Measurements from ENCODE around the gene C16orf92.
A peak's percentile ranks its signal among the peaks of the same experiment; 100 is the strongest.
"Not testable (repeated sequence)": the region's sequence is repeated elsewhere in the genome, so short reads cannot be mapped to it uniquely, and the experiment has no call there.

Gene C16orf92

DNA sequence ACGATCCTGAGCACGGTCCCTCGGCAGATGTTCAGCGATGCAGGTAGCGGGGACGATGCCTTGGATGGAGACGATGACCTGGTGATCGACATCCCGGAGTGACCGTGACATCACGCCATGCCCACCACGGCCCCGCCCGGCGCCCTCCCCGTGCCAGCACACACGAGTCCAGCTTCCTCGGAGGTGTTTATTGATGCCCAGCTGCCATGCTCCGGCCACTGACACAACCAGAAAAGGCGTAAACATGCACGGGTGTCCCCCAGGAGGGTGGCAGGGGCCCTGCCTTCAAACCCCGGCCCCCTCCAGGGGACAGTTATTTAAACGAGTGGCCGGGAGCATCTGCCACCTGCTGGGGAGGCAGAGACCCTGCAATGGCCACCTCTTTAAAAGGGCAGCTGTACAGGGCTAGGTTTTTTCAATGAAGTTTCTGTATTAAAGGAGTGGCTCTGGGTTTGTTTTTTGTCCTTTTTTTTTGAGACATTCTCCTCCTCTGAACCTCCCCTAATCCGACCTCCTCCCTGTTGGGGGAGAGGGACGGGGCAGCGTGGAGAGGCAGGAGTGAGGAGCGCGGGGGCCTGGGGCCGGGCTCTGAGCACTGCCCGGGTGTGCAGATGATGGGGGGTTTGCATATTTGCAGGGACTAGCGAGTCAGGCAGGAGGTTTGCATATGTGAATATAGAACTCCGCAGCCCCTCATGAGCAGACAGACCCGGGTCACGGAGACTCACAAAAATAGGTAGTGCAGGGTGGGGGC lies 17.5 kb upstream of the C16orf92 start:
- no peak for DNase-seq

DNA sequence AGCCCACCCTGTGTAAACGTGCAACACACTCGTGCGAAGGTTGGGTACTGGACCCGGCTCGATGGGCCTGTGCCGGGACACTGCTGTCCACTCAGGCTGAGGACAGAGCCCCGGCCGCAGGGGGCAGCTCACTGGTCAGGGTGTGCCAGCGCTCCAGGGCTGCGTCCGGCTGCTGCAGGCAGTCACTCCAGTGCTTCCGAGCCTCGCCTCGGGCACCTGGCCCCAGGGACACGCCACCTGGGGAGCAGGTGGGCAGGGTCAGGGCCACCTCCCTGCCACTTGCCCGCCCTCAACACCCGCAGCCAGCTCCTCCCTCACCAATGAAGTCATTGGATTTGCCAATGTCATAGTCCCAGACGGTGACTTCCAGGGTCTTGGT lies 16.9 kb upstream of the C16orf92 start:
- DNase-seq: no peak

- DNase-seq: no peak
Observed at GRCh38 chr16:30006659-30007377, 16.2 kb upstream of the C16orf92 start.

- DNase-seq: no peak
Observed at GRCh38 chr16:30007378-30007895, 15.6 kb upstream of the C16orf92 start.

GRCh38 chr16:30009085-30009862 lies 13.7 kb upstream of the C16orf92 start:
- DNase-seq: no peak

- DNase-seq: no peak
Observed at GRCh38 chr16:30009990-30010843, 12.8 kb upstream of the C16orf92 start.

GRCh38 chr16:30010844-30011713 lies 11.9 kb upstream of the C16orf92 start, which contains the start of gene DOC2A:
Gene DOC2A, minus strand, starts transcription at chr16:30011027. Its CDS starts 805 bp downstream, at chr16:30010222.
- DNase-seq: peak in 1 of 2 experiments; percentile 67

DNA sequence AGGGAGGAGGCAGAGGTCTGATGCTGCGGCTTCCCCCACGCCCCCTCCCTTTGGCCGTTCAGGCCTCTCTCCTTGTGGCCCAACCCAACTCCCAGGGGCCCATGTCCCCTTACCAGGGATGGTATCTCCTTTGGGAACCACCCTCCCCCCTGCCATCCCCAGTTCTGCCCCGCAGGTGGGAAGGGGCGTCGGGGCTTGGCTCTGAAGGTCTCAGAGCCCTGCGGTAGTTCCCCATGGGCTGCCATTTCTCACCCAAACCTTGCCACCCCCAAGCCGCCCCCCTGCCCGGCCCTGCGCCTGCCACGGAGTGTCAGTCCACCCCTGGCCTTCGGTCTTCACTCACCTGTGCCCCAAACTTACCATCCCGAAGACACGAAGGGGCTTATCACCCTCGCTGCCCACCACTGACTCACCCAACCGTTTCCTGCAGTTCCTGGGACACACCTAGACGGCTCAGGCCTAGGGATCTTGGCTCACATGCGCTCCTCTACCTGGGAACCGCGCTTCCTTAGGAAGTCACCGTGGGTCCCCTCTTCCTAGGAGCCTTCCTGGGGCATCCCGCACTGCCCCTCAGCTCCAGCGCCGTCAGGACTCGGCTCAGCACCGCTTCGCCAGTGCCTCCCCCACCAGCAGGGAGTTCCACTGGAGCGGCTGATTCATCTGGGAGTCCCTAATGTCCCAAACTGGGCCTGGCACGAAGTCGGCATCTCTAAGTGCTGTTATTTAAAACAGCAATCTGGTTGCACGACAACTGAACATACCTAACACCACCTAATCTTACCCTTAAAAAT lies 11.1 kb upstream of the C16orf92 start:
- no peak for DNase-seq

DNA sequence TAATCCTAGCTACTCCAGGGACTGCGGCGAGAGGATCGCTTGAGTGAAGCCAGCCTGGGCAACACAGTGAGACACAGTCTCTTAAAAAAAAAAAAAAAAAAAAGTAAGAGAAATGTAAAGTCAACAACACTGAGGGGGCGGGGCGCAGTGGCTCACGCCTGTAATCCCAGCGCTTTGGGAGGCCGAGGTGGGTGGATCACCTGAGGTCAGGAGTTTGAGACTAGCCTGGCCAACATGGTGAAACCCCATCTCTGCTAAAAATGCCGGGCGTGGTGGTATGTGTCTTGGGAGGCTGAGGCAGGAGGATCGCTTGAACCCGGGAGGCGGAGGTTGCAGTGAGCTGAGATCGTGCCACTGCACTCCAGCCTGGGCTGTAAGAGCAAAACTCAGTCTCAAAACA lies 10.4 kb upstream of the C16orf92 start:
- DNase-seq: not testable (repeated sequence)

GRCh38 chr16:30015450-30015849 lies 7.5 kb upstream of the C16orf92 start:
- DNase-seq: not testable (repeated sequence)

GRCh38 chr16:30016555-30017276 lies 6.3 kb upstream of the C16orf92 start:
- DNase-seq: no peak

DNA sequence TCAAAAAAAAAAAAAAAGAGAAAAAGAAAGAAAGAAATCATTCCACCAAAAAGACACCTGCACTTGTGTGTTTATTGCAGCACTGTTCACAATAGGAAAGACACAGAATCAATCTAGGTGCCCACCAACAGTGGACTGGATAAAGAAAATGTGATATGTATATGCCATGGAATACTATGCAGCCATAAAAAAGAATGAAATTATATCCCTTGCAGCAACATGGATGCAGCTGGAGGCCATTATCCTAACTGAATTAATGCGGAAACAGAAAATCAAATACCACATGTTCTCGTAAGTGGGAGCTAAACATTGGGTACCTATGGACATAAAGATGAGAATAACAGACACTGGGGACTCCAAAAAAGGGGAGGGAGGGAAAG lies 5.7 kb upstream of the C16orf92 start:
- DNase-seq: no peak

- DNase-seq: not testable (repeated sequence)
Observed at GRCh38 chr16:30017937-30018336, 5.1 kb upstream of the C16orf92 start.

- DNase-seq: no peak
Observed at GRCh38 chr16:30018731-30019158, 4.3 kb upstream of the C16orf92 start.

DNA sequence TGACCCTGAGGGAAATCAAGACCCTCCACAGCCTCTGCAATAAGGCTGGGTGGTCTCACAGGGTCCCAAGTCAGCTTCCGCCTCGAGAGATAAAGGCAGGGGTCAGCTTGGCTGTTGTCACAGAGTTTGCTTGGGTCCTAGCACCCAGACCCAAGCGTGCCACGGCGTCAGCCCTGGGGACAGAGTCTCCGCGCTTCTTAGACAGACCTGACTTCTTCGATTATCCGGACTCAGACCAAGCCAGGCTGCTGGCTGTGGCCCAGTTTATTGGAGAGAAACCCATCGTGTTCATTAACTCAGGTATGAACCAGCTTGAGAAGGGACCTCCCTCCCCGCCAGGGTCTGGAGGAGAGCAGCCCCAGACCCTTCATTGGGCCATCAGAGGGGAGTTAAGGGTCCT lies 588 bp downstream of the C16orf92 start:
- no peak for DNase-seq

GRCh38 chr16:30024451-30024850 lies 1.5 kb downstream of the C16orf92 start:
- DNase-seq: no peak

DNA sequence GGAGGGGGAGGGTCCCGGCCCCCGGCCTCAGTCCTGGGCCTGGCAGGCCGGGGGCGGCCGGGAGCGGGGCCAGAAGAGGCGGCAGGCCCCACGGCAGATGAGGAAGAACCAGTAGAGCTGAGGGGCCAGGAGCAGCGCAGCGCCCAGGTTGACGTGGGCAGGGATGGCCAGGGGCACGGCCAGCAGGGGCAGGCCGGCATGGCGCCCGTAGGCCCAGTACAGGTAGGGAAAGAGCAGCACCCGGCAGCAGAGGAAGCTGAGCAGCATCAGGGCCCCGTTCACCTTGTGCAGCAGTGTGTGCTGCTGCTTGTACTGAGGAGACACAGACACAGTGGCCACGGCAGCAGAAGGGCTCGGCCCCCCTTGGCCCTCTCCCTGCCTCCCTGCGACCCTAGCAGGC lies 2.2 kb downstream of the C16orf92 start:
- DNase-seq: no peak

- DNase-seq: no peak
Observed at GRCh38 chr16:30025574-30025973, 2.6 kb downstream of the C16orf92 start.

GRCh38 chr16:30026449-30026848 lies 3.5 kb downstream of the C16orf92 start:
- no peak for DNase-seq
